Activated CD4-positive, alpha-beta T cell treated with anti-CD3 and anti-CD28 coated beads, Interleukin-2, amount 10 ng/mL, durations not matched to agents 7 days and 5 days (primary cell): ENCODE data around the gene SGCD. TPM values are rescaled to one million over a fixed set of nuclear protein-coding genes. Genes with fewer than 3 reads are reported as not detected.

Experiments
- CTCF ChIA-PET: fragments of 350-600 bp; sonication (Branson Sonifier 250); formaldehyde crosslinking; loops from one replicate; lab custom pipeline; 2021; ENCODE audit warnings: antibody characterized with exemption; lab: Charles Lee
- POLR2A ChIA-PET: fragments of 350-600 bp; sonication (Branson Sonifier 250); formaldehyde crosslinking; loops from one replicate; lab custom pipeline; 2021; ENCODE audit warnings: antibody characterized with exemption; lab: Charles Lee
- DNase-seq: peaks from one replicate; pipeline ENCODE4 v3.0.0-alpha.2; 2020
- H3K27ac Mint-ChIP-seq: one replicate; pipeline ENCODE4 v1.8.0; 2021; ENCODE audit warnings: mild to moderate bottlenecking, moderate library complexity, mixed read lengths
- H3K27me3 Mint-ChIP-seq: one replicate; pipeline ENCODE4 v1.8.0; 2021; ENCODE audit warnings: mixed read lengths
- H3K36me3 Mint-ChIP-seq: one replicate; pipeline ENCODE4 v1.8.0; 2021; ENCODE audit warnings: low read depth, mixed read lengths
- H3K4me1 Mint-ChIP-seq: one replicate; pipeline ENCODE4 v1.8.0; 2021; ENCODE audit warnings: mixed read lengths
- H3K4me3 Mint-ChIP-seq: one replicate; pipeline ENCODE4 v1.8.0; 2021; ENCODE audit warnings: mild to moderate bottlenecking, moderate library complexity, mixed read lengths
- H3K9me3 Mint-ChIP-seq: one replicate; pipeline ENCODE4 v1.8.0; 2021; ENCODE audit warnings: mixed read lengths
- total RNA-seq, 2 experiments: library from RNA; stranded (reverse); gene quantifications; one replicate each; pipeline ENCODE4 v1.2.3, GENCODE V29; 2021

SGCD gene
- total RNA-seq, 2 experiments from 2014 or later: not detected

DNA sequence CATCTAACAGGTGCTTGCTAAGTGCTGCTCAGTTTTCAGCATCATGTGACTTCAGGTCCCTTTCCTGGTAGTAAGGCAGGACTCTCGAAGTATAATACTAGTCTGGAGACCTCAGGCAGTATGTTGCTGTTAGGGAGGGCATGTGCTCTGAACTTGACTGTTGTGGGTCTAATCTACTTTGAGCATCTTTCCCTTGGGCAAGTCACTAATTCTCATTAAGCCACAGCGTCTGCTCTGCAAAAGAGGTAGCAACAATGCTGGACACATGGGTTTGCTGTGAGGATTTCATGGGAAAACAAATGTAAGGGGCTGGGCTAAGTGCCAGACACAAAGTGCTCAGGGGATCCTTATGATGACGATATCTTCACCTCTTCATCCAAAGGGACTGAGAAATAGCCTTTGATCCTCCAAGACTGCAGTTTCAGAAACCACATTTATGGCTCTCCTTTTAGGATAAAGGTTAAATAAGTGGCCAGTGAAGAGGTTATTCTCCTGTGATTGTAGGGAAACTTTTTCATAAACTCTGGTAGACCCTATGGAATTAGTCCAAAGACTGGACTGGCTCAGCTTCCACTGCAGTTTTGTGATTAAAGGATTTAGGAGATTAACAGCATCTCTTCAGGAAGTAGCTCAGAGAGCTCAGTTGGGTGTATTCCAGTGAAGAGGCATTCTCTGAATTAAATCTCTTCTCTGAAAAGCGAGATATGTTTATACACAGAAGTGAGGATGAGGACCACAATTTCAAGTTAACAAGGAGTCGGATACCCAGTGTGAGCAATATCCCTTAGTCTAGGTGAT, 216.6 kb downstream of the SGCD start:
- DNase-seq: no peak
- Mint-ChIP-seq H3K9me3 (no peaks in the 10 kb centered on the region), H3K27ac (no peak overlapping the region), H3K36me3 (no peaks in the 10 kb centered on the region), H3K4me3 (no peak overlapping the region), H3K27me3 (peaks cover 7% of the 10 kb centered on the region), H3K4me1 (no peaks in the 10 kb centered on the region)
- ChIA-PET POLR2A (no interaction called here), CTCF (no interaction called here)

DNA sequence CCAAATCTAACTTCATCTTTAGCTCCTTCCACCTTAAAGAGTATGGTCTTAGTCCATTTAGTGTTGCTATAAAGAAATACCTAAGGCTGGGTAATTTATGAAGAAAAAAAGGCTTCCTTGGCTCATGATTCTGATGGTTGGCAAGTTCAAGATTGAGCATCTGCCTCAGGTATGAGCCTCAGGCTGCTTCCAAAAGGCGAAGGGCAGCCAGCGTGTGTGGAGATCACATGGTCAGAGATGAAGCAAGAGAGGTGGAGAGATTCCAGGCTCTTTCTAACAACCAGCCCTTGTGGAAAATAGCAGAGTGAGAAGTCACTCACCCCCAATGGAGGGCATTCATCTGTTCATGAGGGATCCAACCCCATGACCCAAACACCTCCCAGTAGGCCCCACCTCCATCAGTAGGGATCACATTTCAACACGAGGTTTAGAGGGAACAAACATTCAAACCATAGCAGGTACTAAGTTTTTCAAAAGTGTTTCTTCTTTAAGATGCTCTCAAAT, 225.9 kb downstream of the SGCD start:
- peaks cover 4% of the 10 kb centered on the region for H3K27me3 Mint-ChIP-seq
- no peak overlapping the region for H3K4me3 Mint-ChIP-seq
- H3K9me3 Mint-ChIP-seq: no peaks in the 10 kb centered on the region
- no peaks in the 10 kb centered on the region for H3K36me3 Mint-ChIP-seq
- ChIA-PET POLR2A (no interaction called here), CTCF (no interaction called here)
- no peak overlapping the region for H3K27ac Mint-ChIP-seq
- no peak for DNase-seq
- no peaks in the 10 kb centered on the region for H3K4me1 Mint-ChIP-seq

DNA sequence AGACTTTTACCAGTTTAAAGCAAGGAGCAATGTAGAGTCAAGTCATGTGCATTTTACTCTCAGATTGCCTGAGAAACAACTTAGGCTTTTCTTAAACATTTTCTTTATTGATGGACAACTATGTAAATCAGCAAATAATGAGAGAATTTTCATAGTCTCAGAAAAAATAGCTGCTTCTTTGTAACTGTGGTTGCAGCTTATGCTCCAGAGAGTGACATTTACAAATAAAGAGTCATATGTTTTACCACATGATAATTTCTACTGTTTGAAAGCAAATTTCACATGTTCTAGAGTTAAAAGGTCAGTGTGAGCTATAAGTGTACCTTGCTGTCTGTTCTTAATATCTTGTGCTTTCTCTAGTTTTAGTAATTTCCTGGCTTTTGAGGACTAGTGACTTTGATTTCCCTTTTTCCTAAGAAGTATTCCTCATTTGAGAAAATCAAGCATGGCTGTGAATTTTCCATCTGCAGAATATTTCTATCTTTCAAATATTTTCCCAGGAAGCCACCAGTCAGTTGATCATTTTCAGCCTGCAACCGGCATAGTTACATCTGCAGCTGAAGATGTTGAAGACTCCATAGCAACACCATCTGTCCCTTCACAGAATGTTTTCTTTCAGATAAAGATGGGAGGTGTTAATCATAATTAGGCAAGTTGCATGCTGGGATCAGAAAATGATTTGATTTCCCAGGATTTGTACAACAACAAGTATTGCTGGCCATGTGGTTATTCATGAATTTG, 229.9 kb downstream of the SGCD start:
- H3K27me3 Mint-ChIP-seq: peaks cover 6% of the 10 kb centered on the region
- no peak for DNase-seq
- H3K4me3 Mint-ChIP-seq: no peak overlapping the region
- ChIA-PET POLR2A (no interaction called here), CTCF (no interaction called here)
- H3K36me3 Mint-ChIP-seq: no peaks in the 10 kb centered on the region
- H3K27ac Mint-ChIP-seq: no peak overlapping the region
- H3K9me3 Mint-ChIP-seq: no peaks in the 10 kb centered on the region
- no peaks in the 10 kb centered on the region for H3K4me1 Mint-ChIP-seq

DNA sequence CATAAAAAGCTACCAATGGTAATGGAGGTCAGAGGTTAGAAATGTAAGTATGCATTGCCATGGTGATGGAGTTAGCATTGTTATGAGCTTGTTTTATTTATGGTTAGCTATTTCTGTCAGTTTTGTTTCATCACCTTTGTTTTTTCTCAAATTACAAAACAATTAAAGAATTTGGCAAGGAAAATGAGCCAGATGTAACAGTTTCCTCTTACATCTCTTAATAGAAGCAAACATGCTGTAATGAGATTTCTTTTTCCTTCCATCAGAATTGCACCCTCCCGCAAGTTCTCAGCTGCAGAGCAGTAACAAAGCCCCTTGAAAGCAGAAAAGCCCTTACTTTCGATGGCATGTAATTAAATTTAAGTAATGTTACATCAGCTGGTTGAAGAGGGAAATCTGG, 233.0 kb downstream of the SGCD start:
- no peak for DNase-seq

DNA sequence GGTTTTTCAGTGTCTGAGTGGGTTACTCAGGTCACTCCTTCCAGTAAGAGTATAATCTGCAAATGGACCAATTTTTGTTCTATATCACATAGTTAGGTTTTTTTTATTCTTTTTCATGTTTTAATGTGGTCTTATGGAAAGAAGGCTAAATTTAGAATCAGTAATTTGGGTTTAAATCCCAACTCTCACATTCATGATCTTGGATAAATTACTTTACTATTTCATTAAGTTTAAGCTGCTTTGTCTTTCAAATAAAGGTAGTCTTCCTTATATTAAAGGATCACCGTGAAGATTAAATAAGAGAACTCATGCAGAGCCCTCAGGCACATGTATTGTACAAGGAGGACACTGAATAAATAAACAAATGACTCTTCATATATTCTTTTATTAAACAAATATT, 234.7 kb downstream of the SGCD start:
- Mint-ChIP-seq H3K27ac (no peak overlapping the region), H3K4me3 (no peak overlapping the region), H3K4me1 (no peaks in the 10 kb centered on the region), H3K36me3 (no peaks in the 10 kb centered on the region), H3K9me3 (no peaks in the 10 kb centered on the region), H3K27me3 (peaks cover 8% of the 10 kb centered on the region)
- CTCF ChIA-PET: no interaction called here
- DNase-seq: no peak
- POLR2A ChIA-PET: no interaction called here

More for the DNA sequence above, 233.0 kb downstream of the SGCD start:
- Mint-ChIP-seq H3K36me3 (no peaks in the 10 kb centered on the region), H3K9me3 (no peaks in the 10 kb centered on the region), H3K27ac (no peak overlapping the region), H3K4me1 (no peaks in the 10 kb centered on the region), H3K4me3 (no peak overlapping the region), H3K27me3 (peaks cover 8% of the 10 kb centered on the region)
- CTCF ChIA-PET: interaction anchor here (1.7 kb wide), 1 partner anchor 10 kb away, joined by 5 read pairs; no protein-coding TSS in a partner anchor
- POLR2A ChIA-PET: no interaction called here

DNA sequence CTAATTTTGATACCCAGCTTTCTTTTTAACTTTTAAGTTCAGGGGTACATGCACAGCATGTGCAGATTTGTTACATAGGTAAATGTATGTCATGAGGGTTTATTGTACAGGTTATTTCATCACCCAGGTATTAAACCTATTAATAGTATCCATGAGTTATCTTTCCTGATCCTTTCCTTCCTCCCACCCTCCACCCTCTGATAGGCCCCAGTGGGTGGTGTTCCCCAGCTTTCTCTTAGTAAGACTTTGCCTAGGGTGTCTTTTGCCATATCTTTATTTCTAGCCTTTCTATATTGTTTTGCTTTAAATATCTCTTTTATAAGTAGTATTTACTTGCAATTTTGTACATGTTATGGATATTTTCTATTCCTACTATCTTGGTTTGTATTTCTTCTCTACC, 243.7 kb downstream of the SGCD start:
- no peaks in the 10 kb centered on the region for H3K27me3 Mint-ChIP-seq
- no peak overlapping the region for H3K27ac Mint-ChIP-seq
- no peaks in the 10 kb centered on the region for H3K36me3 Mint-ChIP-seq
- no peak overlapping the region for H3K4me3 Mint-ChIP-seq
- no peak for DNase-seq
- no peaks in the 10 kb centered on the region for H3K4me1 Mint-ChIP-seq
- POLR2A ChIA-PET: no interaction called here
- H3K9me3 Mint-ChIP-seq: no peaks in the 10 kb centered on the region
- CTCF ChIA-PET: no interaction called here

DNA sequence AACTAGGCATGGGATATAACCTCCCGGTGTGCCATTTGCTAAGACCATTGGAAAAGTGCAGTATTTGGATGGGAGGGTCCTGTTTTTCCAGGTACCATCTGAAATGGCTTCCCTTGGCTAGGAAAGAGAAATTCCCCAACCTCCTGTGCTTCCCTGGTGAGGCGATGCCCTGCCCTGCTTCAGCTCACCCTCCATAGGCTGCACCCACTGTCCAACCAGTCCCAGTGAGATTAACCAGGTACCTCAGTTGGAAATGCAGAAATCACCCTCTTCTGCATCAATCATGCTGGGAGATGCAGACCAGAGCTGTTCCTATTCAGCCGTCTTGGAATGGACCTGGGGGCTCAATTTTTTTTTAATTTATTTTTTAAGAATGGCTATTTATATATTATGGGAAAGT, 254.8 kb downstream of the SGCD start:
- H3K27ac Mint-ChIP-seq: no peak overlapping the region
- POLR2A ChIA-PET: no interaction called here
- H3K36me3 Mint-ChIP-seq: no peaks in the 10 kb centered on the region
- no peaks in the 10 kb centered on the region for H3K4me1 Mint-ChIP-seq
- CTCF ChIA-PET: no interaction called here
- H3K4me3 Mint-ChIP-seq: no peak overlapping the region
- H3K27me3 Mint-ChIP-seq: peaks cover 9% of the 10 kb centered on the region
- H3K9me3 Mint-ChIP-seq: no peaks in the 10 kb centered on the region
- no peak for DNase-seq

DNA sequence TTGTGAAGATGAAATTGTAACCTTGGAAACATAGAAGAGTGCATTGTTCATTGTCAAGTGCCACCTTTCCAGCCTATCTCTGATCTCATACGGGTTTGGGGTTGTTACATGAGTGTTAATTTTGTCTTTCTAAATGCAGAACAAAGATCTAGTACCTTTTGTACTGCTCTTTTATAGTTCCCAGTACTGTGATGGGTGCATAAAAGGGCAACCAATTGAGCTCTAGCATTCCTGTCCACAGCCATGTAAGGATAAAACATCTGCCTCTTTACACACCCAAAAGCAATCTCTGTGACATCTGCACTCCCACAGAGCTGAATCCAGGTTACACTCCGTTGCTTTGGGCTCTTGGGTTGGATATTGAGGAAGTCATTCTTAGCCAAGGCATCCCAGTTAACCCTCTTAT, 255.2 kb downstream of the SGCD start:
- POLR2A ChIA-PET: no interaction called here
- no peak overlapping the region for H3K27ac Mint-ChIP-seq
- H3K4me3 Mint-ChIP-seq: no peak overlapping the region
- no peaks in the 10 kb centered on the region for H3K36me3 Mint-ChIP-seq
- H3K9me3 Mint-ChIP-seq: no peaks in the 10 kb centered on the region
- CTCF ChIA-PET: no interaction called here
- H3K4me1 Mint-ChIP-seq: no peaks in the 10 kb centered on the region
- H3K27me3 Mint-ChIP-seq: peaks cover 11% of the 10 kb centered on the region
- no peak for DNase-seq

DNA sequence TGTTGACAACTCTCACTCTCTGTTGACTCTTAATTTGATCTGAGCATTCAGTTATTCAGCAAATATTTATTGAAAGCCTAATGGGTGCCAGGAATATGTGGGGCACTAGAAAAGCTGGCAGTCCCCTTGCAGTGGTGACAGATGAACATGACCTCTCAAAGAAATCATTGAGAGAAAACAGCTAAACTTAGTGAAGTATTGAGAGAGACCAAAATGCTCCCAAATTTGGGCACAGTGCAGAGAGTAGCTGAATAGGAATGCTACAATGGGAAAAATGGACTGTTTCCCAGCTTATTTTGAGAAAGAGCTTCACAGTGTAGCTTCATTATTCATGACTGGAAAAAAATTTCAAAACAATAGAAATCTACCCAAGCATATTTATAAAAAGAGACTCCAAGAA, 257.9 kb downstream of the SGCD start:
- no peaks in the 10 kb centered on the region for H3K36me3 Mint-ChIP-seq
- no peaks in the 10 kb centered on the region for H3K9me3 Mint-ChIP-seq
- H3K4me3 Mint-ChIP-seq: no peak overlapping the region
- POLR2A ChIA-PET: no interaction called here
- CTCF ChIA-PET: no interaction called here
- H3K27ac Mint-ChIP-seq: no peak overlapping the region
- H3K4me1 Mint-ChIP-seq: no peaks in the 10 kb centered on the region
- no peak for DNase-seq
- H3K27me3 Mint-ChIP-seq: peaks cover 24% of the 10 kb centered on the region

DNA sequence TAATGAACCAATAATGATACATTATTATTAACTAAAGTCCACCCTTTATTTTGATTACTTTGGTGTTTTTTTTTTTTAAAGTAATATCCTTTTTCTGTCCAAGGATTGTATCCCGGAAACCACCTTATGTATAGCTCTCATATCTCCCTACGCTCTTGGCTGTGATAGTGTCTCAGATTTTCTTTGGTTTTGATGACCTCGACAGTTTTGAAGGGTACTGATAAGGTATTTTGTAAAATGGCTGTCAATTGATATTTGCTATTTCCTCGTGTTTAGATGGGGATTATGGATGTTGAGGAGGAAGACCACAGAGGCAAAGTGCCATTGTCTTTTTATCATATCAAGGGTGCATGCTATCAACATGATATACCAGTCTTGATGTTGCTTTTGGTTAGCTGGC, 259.0 kb downstream of the SGCD start:
- no peak for DNase-seq
- no peaks in the 10 kb centered on the region for H3K4me1 Mint-ChIP-seq
- ChIA-PET CTCF (no interaction called here), POLR2A (no interaction called here)
- no peak overlapping the region for H3K4me3 Mint-ChIP-seq
- no peaks in the 10 kb centered on the region for H3K9me3 Mint-ChIP-seq
- H3K36me3 Mint-ChIP-seq: no peaks in the 10 kb centered on the region
- H3K27me3 Mint-ChIP-seq: peaks cover 29% of the 10 kb centered on the region
- H3K27ac Mint-ChIP-seq: no peak overlapping the region

DNA sequence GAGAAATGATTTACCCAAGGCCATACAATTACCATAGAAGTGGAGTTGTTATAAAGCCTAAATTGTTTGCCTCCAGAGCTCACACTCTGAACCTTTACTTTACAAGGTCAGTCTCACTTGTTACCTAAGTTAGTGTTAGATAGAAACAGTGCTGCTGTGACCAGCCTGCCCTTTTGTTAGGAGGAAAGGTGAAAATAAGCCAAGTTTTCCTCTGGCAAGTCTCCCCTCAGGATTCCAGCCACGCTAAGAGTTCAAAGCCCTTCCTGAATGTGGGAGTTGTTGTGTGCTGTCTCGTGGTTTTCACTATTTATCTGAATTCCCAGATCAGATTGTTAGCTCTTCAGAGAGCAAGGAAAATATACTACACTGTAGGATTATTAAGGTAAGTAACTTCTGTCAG, 260.0 kb downstream of the SGCD start:
- no peak for DNase-seq
- H3K27me3 Mint-ChIP-seq: peaks cover 35% of the 10 kb centered on the region
- H3K9me3 Mint-ChIP-seq: no peaks in the 10 kb centered on the region
- ChIA-PET POLR2A (interaction anchor here (0.6 kb wide), 1 partner anchor 225 kb away, joined by 3 read pairs; no protein-coding TSS in a partner anchor), CTCF (no interaction called here)
- H3K4me1 Mint-ChIP-seq: no peaks in the 10 kb centered on the region
- no peak overlapping the region for H3K27ac Mint-ChIP-seq
- H3K4me3 Mint-ChIP-seq: no peak overlapping the region
- H3K36me3 Mint-ChIP-seq: no peaks in the 10 kb centered on the region

DNA sequence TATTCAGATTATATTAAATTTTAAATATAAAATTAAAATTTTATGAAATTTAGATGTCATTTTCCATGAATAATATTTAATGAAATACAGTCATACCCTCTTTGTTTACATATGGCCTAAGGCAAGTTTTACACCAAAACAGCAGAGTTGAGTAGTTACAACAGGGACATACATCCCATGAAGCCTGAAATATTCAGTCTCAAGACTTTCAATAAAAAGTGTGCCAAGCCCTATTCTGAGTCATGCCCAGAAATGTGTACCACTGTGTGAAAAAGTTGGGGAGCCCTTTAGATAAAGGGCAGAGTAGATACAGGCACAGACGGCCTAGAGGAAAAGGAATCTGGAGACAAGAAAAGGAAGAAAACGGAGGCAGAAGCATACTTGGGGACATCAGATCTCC, 261.3 kb downstream of the SGCD start:
- ChIA-PET CTCF (no interaction called here), POLR2A (no interaction called here)
- Mint-ChIP-seq H3K4me3 (no peak overlapping the region), H3K4me1 (no peaks in the 10 kb centered on the region), H3K36me3 (no peaks in the 10 kb centered on the region), H3K27me3 (peaks cover 33% of the 10 kb centered on the region), H3K9me3 (no peaks in the 10 kb centered on the region), H3K27ac (no peak overlapping the region)
- no peak for DNase-seq

DNA sequence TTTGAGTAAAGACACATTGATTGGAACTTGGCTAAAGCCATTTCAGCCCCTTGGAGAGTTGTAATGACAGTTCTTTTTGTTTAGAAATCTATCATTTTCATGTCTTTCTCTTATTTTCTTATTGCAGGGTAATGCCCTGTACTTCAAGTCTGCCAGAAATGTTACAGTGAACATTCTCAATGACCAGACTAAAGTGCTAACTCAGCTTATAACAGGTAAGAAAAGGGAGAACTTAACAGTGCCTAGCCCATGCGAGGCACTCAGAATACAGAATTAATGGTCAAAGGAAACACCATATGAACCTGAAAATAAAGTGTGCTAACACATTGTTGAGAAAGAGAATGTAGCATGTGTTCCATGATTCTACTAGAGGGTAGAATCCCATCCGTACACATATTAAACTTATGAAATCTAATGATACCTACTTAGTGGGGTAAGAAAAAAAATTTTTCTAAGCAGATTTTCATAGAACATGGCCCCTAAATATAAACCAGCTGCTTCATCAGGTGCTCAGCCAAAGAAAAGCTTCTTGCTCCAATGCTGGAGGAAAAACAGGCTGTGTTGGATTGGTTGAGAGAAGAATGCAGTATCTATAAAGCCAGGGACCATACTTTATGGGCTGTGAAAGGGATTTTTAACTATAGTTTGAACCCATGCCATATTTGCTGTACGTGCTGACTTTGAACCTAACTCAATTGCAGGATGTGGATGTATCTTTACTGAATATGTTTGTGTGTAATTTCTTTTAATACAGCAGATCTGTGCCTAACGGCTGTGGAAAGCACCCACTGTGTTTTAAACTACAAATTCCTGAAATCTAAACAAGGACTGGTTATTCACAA, 262.4 kb downstream of the SGCD start:
- Mint-ChIP-seq H3K36me3 (no peaks in the 10 kb centered on the region), H3K9me3 (no peaks in the 10 kb centered on the region), H3K27me3 (peaks cover 31% of the 10 kb centered on the region), H3K27ac (no peak overlapping the region), H3K4me1 (no peaks in the 10 kb centered on the region), H3K4me3 (no peak overlapping the region)
- ChIA-PET POLR2A (no interaction called here), CTCF (no interaction called here)
- DNase-seq: no peak
